Limb (tissue), 2 donors: Measurements from ENCODE around the gene CHST11.

Experiments used
- DNase-seq, 2 donors: peaks; one replicate each; pipeline ENCODE4 v3.0.0-alpha.2; 2016; ENCODE audit errors: extremely low spot score in 2 of 2

Gene CHST11

GRCh38 chr12:104672096-104672445, 215.3 kb downstream of the CHST11 start:
- DNase-seq: no peak

- no peak for DNase-seq
These were observed 215.9 kb downstream of the CHST11 start for GRCh38 chr12:104672501-104673265.

- DNase-seq: no peak
These were observed 216.5 kb downstream of the CHST11 start for GRCh38 chr12:104673294-104673693.

- DNase-seq: no peak
These were observed 217.1 kb downstream of the CHST11 start for GRCh38 chr12:104673696-104674482.

GRCh38 chr12:104676636-104677035, 219.9 kb downstream of the CHST11 start:
- no peak for DNase-seq

- no peak for DNase-seq
These were observed 220.8 kb downstream of the CHST11 start for GRCh38 chr12:104677441-104678089.

GRCh38 chr12:104680070-104680469, 223.3 kb downstream of the CHST11 start:
- DNase-seq: no peak

GRCh38 chr12:104680491-104680890, 223.7 kb downstream of the CHST11 start:
- no peak for DNase-seq

GRCh38 chr12:104681012-104681690, 224.4 kb downstream of the CHST11 start:
- DNase-seq: no peak

- no peak for DNase-seq
These were observed 226.1 kb downstream of the CHST11 start for GRCh38 chr12:104682790-104683279.

- DNase-seq: no peak
These were observed 227.2 kb downstream of the CHST11 start for GRCh38 chr12:104683831-104684503.

- peak in 1 of 2 donors; percentile 52 for DNase-seq
These were observed 228.1 kb downstream of the CHST11 start for GRCh38 chr12:104684884-104685283.

- DNase-seq: no peak
These were observed 228.6 kb downstream of the CHST11 start for GRCh38 chr12:104685366-104685765.

GRCh38 chr12:104686196-104686595, 229.4 kb downstream of the CHST11 start:
- no peak for DNase-seq

- DNase-seq: no peak
These were observed 231.2 kb downstream of the CHST11 start for GRCh38 chr12:104687823-104688573.

- no peak for DNase-seq
These were observed 232.9 kb downstream of the CHST11 start for GRCh38 chr12:104689635-104690034.

- no peak for DNase-seq
These were observed 235.2 kb downstream of the CHST11 start for GRCh38 chr12:104691721-104692556.

GRCh38 chr12:104692557-104693218, 235.9 kb downstream of the CHST11 start:
- no peak for DNase-seq

- no peak for DNase-seq
These were observed 236.7 kb downstream of the CHST11 start for GRCh38 chr12:104693493-104693892.
